ENCODE measurements around the gene PILRA. TPM values are rescaled to one million over a fixed set of nuclear protein-coding genes. Genes with fewer than 3 reads are reported as not detected.

PILRA gene
- total and polyA plus RNA-seq, 2 of the 8 experiments (the other 6 are each of a cell fraction or from before 2014, with no cell fraction given) = 7.6 to 10.6 TPM

DNA sequence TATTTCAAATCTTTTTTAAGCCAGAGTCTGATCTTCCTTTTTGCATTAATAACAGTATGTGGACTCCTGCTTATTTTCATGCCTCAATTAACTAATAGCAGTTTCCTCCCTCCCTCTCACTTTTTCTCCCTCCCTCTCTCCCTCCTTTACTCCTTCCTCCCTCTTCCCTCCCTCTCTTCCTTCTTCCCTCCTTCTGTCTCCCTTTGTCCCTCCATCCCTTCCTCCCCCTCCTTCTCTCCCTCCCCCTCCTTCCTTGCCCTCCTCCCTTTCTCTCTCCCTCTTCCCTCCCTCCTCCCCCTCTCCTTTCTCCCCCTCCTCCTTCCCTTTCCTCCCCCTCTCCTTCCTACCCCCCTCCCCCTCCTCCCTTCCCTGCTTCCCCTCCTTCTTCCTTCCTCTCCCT is 53.2 kb downstream of the PILRA start:
- Histone ChIP-seq H4K8ac (ENCODE audit: extremely low read depth, insufficient read depth, low read length) (no peak overlapping the region), H3K56ac (replicated peaks; ENCODE audit: insufficient read length, low read depth, low read length) (no peak overlapping the region), H3K36me3 (ENCODE audit: control insufficient read depth in 2 of 4, insufficient read depth in 4 of 4, low read length in 3 of 4) (peaks cover 0 to 8% (median 0%) of the 10 kb centered on the region in 4 experiments; a peak in 1 of 8 replicates), H3K27me3 (replicated peaks in 1 of 4; ENCODE audit: control insufficient read depth in 3 of 4, extremely low read depth in 1 of 4, insufficient read depth in 3 of 4, low read length in 3 of 4) (peaks cover 0 to 6% (median 6%) of the 10 kb centered on the region in 4 experiments; a peak in 4 of 7 replicates), H3K18ac (ENCODE audit: extremely low read depth, low read length) (no peak overlapping the region), H3K4me1 (replicated peaks in 1 of 4; ENCODE audit: control insufficient read depth in 3 of 4, insufficient read depth in 4 of 4, low read length in 3 of 4) (peaks cover 0 to 12% (median 7%) of the 10 kb centered on the region in 4 experiments; a peak in 6 of 7 replicates), H4K5ac (ENCODE audit: insufficient read length, low read depth, low read length) (no peak overlapping the region), H3K9me3 (ENCODE audit: insufficient read depth in 2 of 2, low read depth in 1 of 2, low read length in 1 of 2) (peaks cover 0 to 6% of the 10 kb centered on the region in 2 experiments; a peak in 1 of 4 replicates), H3K9ac (replicated peaks in 1 of 4; ENCODE audit: extremely low read depth in 1 of 4, low read depth in 3 of 4, low read length in 3 of 4) (no peak overlapping the region), H3K4me3 (ENCODE audit: extremely low read depth in 1 of 4, insufficient read depth in 2 of 4, low read depth in 3 of 4, low read length in 4 of 4) (no peak overlapping the region), H4K91ac (replicated peaks; ENCODE audit: insufficient read length, low read length) (no peak overlapping the region), H3K23me2 (ENCODE audit: low read depth, low read length) (peaks cover 8% of the 10 kb centered on the region; the same call in 1 of the 2 replicates), H2BK120ac (replicated peaks; ENCODE audit: low read depth, low read length) (no peak overlapping the region), H4K20me1 (replicated peaks in 1 of 2; ENCODE audit: control insufficient read depth in 1 of 2, insufficient read depth in 2 of 2, low read length in 2 of 2) (peaks cover 0 to 4% of the 10 kb centered on the region in 2 experiments), H3K79me1 (ENCODE audit: low read depth, low read length) (0 out of 2 replicates have a peak, but pooled peaks cover 2% of the 10 kb centered on the region), H3K23ac (ENCODE audit: insufficient read length) (no peak overlapping the region), H2AK5ac (ENCODE audit: low read depth, low read length) (no peak overlapping the region), H3K14ac (ENCODE audit: insufficient read length) (no peak overlapping the region), H2BK20ac (ENCODE audit: low read length) (no peak overlapping the region), H3K4me2 (ENCODE audit: insufficient read depth in 1 of 2, low read depth in 2 of 2, low read length in 2 of 2) (no peak overlapping the region), H2BK12ac (ENCODE audit: low read depth, low read length) (no peak overlapping the region), H3K27ac (ENCODE audit: low read depth, low read length) (no peak overlapping the region), H3K79me2 (ENCODE audit: control insufficient read depth in 1 of 2, insufficient read depth in 2 of 2, low read length in 2 of 2) (peaks cover 0 to 12% of the 10 kb centered on the region in 2 experiments; a peak in 3 of 4 replicates), H2AFZ (ENCODE audit: low read length) (no peak overlapping the region), H2BK5ac (ENCODE audit: low read depth, low read length) (no peak overlapping the region), H3K4ac (replicated peaks; ENCODE audit: insufficient read length, low read depth, low read length) (no peak overlapping the region), H2BK15ac (ENCODE audit: low read length) (no peak overlapping the region)
- no peak for TF ChIP-seq PHF8 (conservative IDR thresholded peaks at IDR 0.05; ENCODE audit: low read depth, low read length)
- no peak for TF ChIP-seq KDM5A (IDR thresholded peaks at IDR 0.05; ENCODE audit: low read length)
- no peak for TF ChIP-seq SAP30 (IDR thresholded peaks at IDR 0.05; ENCODE audit: insufficient read depth, insufficient replicate concordance, low read length)
- ChIA-PET CTCF (ENCODE audit: partially characterized antibody) (interaction anchor here (0.7 to 1.3 kb wide), 2 partner anchors 43 to 139 kb away, joined by 3 to 4 read pairs; no protein-coding TSS in a partner anchor), POLR2A (ENCODE audit: partially characterized antibody) (interaction anchor here (0.9 to 4.2 kb wide), 2 partner anchors 15 to 19 kb away, joined by 3 to 62 read pairs; no protein-coding TSS in a partner anchor)
- FAIRE-seq (no peak), DNase-seq (ENCODE audit: low read depth in 1 of 2, low spot score in 2 of 2) (no peak)
